Measurements from ENCODE around the gene SRD5A1.
"Not testable (repeated sequence)": the region's sequence is repeated elsewhere in the genome, so short reads cannot be mapped to it uniquely, and the experiment has no call there.

The SRD5A1 gene

DNA sequence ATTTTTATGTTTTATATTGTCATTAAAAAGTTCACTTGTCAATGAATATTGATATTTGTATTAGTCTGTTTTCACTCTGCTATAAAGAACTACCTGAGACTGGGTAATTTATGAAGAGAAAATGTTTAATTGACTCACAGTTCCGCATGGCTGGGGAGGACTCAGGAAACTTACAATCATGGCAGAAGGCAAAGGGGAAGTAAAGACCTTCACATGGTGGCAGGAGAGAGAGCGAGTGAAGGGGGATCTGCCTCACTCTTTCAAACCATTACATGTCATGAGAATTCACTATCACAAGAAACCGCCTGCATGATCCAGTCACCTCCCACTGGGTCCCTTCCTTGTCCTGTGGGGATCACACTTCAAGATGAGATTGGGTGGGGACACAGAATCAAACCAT is 27.4 kb downstream of the SRD5A1 start:
- ChIA-PET CTCF (no interaction called here), POLR2A (ENCODE audit: low non-redundant PET) (no interaction called here)
- H3K27ac ChIP-seq: no peak overlapping the region
- no peak for DNase-seq (ENCODE audit: low spot score)
- TF ChIP-seq, protein P1, sequence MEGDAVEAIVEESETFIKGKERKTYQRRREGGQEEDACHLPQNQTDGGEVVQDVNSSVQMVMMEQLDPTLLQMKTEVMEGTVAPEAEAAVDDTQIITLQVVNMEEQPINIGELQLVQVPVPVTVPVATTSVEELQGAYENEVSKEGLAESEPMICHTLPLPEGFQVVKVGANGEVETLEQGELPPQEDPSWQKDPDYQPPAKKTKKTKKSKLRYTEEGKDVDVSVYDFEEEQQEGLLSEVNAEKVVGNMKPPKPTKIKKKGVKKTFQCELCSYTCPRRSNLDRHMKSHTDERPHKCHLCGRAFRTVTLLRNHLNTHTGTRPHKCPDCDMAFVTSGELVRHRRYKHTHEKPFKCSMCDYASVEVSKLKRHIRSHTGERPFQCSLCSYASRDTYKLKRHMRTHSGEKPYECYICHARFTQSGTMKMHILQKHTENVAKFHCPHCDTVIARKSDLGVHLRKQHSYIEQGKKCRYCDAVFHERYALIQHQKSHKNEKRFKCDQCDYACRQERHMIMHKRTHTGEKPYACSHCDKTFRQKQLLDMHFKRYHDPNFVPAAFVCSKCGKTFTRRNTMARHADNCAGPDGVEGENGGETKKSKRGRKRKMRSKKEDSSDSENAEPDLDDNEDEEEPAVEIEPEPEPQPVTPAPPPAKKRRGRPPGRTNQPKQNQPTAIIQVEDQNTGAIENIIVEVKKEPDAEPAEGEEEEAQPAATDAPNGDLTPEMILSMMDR (conservative IDR thresholded peaks at IDR 0.05; ENCODE audit: low read depth): no peak

DNA sequence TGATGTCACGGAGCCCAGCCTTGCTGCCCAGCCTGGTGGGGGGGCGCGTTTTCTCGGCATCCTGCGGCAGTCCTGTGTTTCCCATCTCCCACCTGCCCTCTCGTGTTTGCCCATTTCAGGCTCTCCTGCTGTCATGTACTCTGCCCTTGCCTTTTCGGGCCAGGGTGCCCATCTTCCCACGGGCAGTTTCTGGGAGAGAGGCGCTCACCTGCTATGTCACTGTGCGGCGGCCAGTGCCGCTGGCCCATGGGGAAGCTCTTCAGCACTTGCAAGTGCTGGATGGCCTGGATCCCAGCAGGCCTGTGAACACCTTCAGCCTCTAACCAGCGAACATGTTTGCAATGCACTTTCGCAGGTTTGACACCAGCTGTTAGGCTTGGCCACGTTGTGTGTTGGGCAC is 33.5 kb downstream of the SRD5A1 start:
- ChIA-PET CTCF (no interaction called here), POLR2A (ENCODE audit: low non-redundant PET) (no interaction called here)
- no peak for DNase-seq (ENCODE audit: low spot score)
- TF ChIP-seq, protein P1 (conservative IDR thresholded peaks at IDR 0.05; ENCODE audit: low read depth): no peak
- no peak overlapping the region for H3K27ac ChIP-seq

- POLR2A ChIA-PET (ENCODE audit: low non-redundant PET): no interaction called here
- TF ChIP-seq, protein P1 (conservative IDR thresholded peaks at IDR 0.05; ENCODE audit: low read depth): no peak
- no peak for DNase-seq (ENCODE audit: low spot score)
- no peak overlapping the region for H3K27ac ChIP-seq
- CTCF ChIA-PET: interaction anchor here (0.6 kb wide), 2 partner anchors 8 to 367 kb away, joined by 3 read pairs; no protein-coding TSS in a partner anchor
Observed at GRCh38 chr5:6667648-6668047, 34.4 kb downstream of the SRD5A1 start.

DNA sequence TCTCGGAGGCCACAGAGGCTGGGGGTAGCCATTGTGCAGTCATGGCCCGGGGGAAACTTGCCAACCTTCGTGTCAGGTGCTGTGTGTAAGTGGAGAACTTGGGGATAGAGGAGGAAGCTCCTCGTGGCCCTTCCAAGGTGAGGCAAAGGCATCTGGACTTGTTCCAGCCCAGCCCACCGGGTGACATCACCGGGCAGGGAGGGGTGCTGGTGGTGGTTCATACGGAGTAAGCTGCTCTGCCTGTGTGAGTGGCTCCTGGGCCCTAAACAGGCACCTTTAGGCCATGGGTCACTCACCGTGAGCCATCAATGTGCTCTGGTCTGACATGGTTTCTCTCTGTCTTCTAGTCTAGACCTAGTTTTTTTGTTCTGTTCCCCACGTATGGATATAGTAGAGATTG is 35.5 kb downstream of the SRD5A1 start:
- CTCF ChIA-PET; POLR2A ChIA-PET (ENCODE audit: low non-redundant PET); H3K27ac ChIP-seq; DNase-seq (ENCODE audit: low spot score): not testable (repeated sequence)

DNA sequence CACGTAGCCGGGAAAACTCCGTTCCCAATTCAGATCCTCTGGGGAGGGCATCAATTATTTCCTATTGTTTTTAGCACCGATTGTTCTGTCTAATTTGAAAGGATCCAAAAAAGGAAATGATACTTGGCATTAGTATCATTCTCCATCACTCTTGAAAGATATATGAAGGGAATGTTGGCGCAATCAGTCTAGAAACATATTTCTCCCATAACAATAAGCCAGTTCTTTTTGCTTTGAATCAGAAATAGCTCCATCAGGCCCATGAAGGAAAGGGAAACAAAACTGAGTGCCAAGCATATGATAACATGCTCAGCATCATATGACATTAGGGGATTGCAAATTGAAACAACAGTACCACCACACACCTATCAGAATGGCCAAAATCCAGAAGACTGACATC is 39.8 kb downstream of the SRD5A1 start:
- ChIA-PET POLR2A (ENCODE audit: low non-redundant PET) (no interaction called here), CTCF (interaction anchor here (0.6 kb wide), 1 partner anchor 156 kb away, joined by 3 read pairs; no protein-coding TSS in a partner anchor)
- TF ChIP-seq, protein P1 (conservative IDR thresholded peaks at IDR 0.05; ENCODE audit: low read depth): no peak
- H3K27ac ChIP-seq: no peak overlapping the region
- DNase-seq (ENCODE audit: low spot score): no peak

GRCh38 chr5:6673963-6674362 is 40.7 kb downstream of the SRD5A1 start:
- ChIA-PET POLR2A (ENCODE audit: low non-redundant PET) (interaction anchor here (0.6 kb wide), 1 partner anchor 21 kb away, joined by 3 read pairs; no protein-coding TSS in a partner anchor), CTCF (interaction anchor here (0.5 kb wide), 1 partner anchor 125 kb away, joined by 3 read pairs; no protein-coding TSS in a partner anchor)
- H3K27ac ChIP-seq: no peak overlapping the region
- DNase-seq (ENCODE audit: low spot score): no peak
- TF ChIP-seq, protein P1 (conservative IDR thresholded peaks at IDR 0.05; ENCODE audit: low read depth): no peak

DNA sequence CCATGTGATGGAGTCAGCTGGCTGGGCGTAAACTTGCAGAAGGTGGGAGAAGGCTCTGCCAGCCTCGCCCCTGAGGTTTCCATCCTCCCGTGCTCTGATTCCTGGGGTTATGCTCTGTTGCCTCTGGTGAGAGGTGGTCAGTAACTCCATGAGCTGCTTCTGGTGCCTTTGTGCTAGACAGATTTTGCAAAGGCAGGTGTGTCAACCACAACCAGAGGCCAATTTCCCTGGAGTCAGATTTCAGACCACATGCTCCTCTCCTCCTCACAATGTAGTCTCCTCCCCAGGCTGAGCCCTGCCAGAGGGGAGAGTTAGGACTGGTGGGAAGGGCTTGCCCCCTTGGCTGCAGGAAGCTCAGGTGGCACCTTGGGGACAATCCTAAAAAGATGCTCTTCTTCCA is 41.2 kb downstream of the SRD5A1 start:
- no peak overlapping the region for H3K27ac ChIP-seq
- DNase-seq (ENCODE audit: low spot score): no peak
- POLR2A ChIA-PET (ENCODE audit: low non-redundant PET): interaction anchor here (0.6 kb wide), 1 partner anchor 21 kb away, joined by 3 read pairs; no protein-coding TSS in a partner anchor
- TF ChIP-seq, protein P1 (conservative IDR thresholded peaks at IDR 0.05; ENCODE audit: low read depth): no peak
- CTCF ChIA-PET: interaction anchor here (0.5 kb wide), 1 partner anchor 125 kb away, joined by 3 read pairs; no protein-coding TSS in a partner anchor
